Hematopoietic multipotent progenitor cell treated with erythropoietin and hydrocortisone succinate and interleukin-3 and kit ligand, for 17 days (in vitro differentiated cells): ENCODE measurements around the gene ZNF614.
"Not testable (repeated sequence)": the region's sequence is repeated elsewhere in the genome, so short reads cannot be mapped to it uniquely, and the experiment has no call there.

Experiments
- DNase-seq: peaks from one replicate; pipeline ENCODE4 v3.0.0-alpha.2; 2015; ENCODE audit warnings: low spot score

ZNF614 gene

GRCh38 chr19:52028027-52028779 lies at the start of gene ZNF614:
TSS of gene ZNF614 (minus strand) at chr19:52028379. CDS start at chr19:52025745, 2,634 bp downstream.
- peak; percentile 59 for DNase-seq

GRCh38 chr19:52070496-52070895 lies 42.3 kb upstream of the ZNF614 start:
- no peak for DNase-seq

DNA sequence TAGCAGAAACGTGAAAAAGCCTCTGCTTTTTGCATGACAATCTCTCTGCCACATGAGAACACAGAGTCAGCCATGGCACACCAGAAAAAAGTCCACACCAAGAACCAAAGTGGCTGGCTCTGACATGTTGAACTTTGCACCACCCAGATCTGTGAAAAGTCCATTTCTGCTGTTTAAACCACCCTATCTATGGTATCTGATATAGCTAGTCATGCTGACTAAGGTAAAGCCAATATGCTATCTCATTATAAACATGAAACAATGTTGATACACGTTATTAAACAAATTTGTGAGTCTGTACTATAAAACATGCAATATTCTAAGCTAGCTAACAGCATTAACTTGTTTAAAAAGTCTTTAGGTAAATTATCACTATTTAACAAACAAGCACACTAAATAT lies 41.5 kb upstream of the ZNF614 start:
- no peak for DNase-seq

GRCh38 chr19:52066258-52066863 lies 38.2 kb upstream of the ZNF614 start:
- no peak for DNase-seq

DNA sequence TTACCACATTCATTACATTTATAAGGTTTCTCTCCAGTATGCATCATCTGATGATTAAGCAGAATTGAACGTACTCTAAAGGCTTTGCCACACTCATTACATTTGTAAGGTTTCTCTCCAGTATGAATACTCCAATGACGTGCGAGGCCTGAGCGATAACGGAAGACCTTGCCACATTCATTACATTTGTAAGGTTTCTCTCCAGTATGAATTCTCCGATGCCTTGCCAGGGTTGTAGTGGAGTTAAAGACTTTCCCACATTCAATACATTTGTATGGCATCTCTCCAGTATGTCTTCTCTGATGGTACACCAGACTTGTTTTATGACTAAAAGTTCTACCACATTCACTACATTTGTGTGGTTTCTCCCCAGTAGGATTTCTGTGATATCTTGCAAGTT lies 37.2 kb upstream of the ZNF614 start:
- DNase-seq, result no peak

DNA sequence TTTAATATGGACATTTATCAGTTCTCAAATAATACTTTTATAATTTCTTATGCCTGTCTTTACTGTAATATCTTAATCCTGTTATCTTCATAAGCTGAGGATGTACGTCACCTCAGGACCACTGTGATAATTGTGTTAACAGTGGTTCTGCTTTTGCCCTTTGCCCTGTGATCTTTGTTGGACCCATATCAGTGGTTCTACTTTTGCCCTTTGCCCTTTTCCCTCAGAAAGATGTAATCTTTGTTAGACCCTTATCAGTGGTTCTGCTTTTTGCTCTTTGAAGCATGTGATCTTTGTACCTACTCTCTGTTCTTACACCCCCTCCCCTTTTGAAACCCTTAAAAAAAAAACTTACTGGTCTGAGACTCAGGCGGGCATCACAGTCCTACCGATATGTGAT lies 28.3 kb upstream of the ZNF614 start:
- not testable (repeated sequence) for DNase-seq

GRCh38 chr19:52051736-52052135 lies 23.6 kb upstream of the ZNF614 start:
- not testable (repeated sequence) for DNase-seq

DNA sequence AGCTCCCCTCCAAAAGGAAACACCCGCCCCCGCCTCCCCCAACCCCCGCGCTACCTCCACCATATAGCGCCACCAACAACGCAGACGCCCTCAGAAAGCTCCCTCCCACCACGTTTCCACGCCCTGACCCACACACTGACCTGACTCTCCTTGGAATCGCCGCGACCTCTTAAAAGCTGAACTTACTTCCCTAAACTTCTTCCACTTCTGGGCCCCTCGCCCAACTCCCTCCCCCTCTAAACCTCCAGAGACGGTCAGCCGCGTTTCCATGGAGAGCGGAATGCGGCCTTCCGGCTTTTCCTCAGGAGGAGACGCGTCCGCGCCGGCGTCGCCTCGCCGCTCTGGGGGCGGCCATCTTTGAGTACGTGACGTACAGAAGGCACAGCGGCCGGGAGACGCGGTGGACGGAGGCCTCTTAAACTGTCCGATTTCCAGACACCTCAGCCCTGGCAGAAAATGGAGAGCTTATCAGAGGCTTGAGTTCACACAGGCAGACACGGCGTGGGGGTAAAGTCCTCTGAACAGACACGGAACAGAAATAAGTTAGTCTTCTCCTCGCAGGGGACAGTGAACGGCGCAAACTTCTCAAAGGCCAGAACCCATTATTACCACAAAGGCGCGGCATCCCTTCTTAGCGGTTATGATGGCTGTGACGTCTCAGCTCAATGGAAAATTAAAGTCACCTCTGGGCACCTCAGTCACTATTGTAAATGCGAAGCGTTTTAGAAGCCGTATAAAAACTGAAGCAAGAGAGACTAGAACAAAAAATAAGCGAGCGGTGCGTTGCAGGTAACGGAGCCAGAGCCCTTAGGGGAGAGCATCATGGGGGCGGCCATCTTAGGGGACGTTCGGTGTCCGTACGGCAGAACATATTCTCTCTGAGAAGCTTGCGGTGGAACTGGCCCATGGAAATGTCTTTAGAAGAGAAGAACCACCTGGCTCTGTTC lies 20.6 kb upstream of the ZNF614 start, which contains the start of gene ZNF432:
Gene ZNF432 (minus strand): TSS at position 284 of the 947 bp plus-strand sequence. CDS start 1,970 bp downstream, outside the sequence.
- DNase-seq, result peak; percentile 70

DNA sequence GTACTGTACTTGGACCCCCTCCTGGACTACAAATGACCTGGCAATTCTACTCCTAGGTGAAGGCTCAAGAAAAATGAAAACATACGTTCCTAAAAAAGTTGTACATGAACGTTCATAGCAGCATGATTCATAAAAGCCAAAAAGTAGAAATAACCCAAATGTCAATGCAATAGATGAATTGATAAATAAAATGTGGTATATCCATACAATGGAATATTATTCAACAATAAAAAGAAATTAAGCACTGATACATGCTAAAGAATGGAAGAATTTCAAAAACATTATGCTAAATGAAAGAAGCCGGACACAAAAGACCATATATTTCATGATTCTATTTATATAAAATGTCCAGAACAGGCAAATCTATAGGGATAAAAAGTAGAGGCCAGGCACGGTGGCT lies 11.0 kb upstream of the ZNF614 start:
- no peak for DNase-seq

DNA sequence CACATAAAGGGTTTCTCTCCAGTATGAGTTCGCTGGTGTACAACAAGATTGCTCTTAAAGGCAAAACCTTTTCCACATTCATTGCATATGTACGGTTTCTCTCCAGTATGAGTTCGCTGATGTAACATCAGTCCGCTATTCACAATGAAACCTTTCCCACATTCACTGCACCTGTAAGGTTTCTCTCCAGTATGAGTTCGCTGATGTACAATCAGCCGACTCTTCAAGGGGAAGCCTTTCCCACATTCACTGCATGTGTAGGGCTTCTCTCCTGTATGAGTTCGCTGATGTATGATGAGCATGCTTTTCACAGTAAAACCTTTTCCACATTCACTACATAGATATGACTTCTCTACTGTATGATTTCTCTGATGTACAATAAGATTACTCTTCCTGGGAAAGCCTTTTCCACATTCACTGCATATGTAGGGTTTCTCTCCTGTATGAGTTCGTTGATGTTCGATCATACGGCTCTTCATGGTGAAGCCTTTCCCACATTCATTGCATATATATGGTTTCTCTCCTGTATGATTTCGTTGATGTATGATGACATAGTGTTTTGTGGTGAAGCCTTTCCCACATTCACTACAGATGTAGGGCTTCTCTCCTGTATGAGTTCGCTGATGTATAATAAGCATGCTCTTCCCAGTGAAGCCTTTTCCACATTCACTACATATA lies 6.0 kb upstream of the ZNF614 start:
- DNase-seq, result no peak

- DNase-seq, result no peak
These were observed 573 bp upstream of the ZNF614 start for GRCh38 chr19:52028780-52029123.

GRCh38 chr19:52026255-52026990 lies 1.8 kb downstream of the ZNF614 start:
- not testable (repeated sequence) for DNase-seq

GRCh38 chr19:52024478-52024877 lies 3.7 kb downstream of the ZNF614 start:
- not testable (repeated sequence) for DNase-seq

DNA sequence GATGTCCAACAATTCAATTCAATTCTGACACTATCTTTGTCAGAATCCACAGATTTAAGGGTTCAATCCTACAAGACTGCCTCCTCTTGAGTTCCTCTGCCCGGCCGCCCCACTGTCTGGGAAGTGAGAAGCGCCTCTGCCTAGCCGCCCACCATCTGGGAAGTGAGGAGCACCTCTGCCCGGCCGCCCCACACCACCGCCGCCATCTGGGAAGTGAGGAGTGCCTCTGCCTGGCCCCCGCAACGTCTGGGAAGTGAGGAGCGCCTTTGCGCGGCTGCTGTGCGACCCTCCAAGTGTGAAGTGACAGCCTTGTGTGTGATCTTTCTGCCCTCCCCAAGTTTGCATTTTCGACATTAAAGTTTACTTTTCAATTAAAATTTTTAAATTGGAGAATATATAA lies 6.0 kb downstream of the ZNF614 start:
- DNase-seq, result no peak

- no peak for DNase-seq
These were observed 7.7 kb downstream of the ZNF614 start for GRCh38 chr19:52020506-52020905.

DNA sequence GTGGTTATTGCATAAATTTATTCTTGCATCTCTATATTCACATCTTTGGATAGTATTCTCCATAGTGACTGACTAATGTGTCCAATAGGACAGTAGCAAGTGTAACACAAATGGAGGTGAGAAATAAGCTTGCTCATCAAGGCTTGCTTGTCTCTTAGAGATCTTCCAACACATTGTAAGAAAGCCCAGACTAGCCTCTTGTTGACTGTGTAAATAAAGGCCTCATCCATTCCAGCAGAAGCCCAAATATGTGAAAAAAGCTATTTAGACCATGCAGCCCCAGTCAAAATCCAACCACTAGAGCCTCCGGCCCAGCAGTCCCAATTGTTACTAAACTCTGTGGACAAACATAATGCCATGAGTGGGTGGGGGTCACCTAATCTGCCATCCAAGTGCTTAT lies 17.5 kb downstream of the ZNF614 start:
- DNase-seq, result no peak

- peak; percentile 80 for DNase-seq
These were observed 20.2 kb downstream of the ZNF614 start, which contains the start of gene ZNF615 for GRCh38 chr19:52007806-52008557. TSS of gene ZNF615 (minus strand) at chr19:52008211. CDS start at chr19:52003711, 4,500 bp downstream.

DNA sequence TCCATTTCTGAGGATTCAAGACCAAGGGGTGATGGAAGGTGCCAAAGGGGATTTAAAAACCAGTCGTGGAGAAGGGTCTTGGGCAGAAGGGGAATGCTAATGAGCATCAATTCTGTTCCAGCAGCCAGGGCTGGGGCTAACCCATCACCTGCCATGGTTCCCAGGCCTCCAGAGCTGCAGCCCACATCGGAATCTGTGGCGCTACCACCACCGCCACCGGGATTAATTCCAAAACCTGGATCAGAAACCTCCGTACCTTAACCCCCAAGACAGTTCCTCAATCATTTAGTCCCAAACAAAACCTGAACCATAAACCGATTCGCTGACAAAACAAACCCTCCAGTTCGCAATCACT lies 20.8 kb downstream of the ZNF614 start:
- no peak for DNase-seq

DNA sequence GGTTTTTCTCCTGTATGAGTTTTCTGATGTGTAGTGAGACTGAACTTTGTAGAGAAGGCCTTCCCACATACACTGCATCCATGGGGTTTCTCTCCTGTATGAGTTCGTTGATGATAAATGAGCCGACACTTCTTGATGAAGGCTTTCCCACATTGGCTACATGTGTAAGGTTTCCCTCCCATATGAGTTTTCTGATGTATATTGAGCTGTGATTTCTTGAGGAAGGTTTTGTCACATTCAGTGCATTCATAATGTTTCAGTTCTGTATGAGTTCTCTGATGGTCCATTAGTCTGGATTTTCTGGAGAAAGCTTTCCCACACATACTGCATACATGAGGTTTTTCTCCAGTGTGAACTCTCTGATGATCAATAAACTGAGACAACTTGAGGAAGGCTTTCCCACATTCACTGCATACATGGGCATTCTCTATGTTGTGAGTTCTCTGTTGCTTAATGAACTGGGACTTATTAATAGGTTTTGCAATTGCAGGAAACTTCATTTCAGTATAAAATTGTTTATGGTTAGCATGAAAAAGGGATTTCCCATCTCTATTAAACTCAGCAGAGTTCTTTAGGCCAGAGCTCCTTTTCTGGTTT lies 34.0 kb downstream of the ZNF614 start:
- no peak for DNase-seq

GRCh38 chr19:51993422-51993821 lies 34.8 kb downstream of the ZNF614 start:
- DNase-seq, result no peak
